ENCODE results near the gene ESRRA. TPM values are rescaled to one million over a fixed set of nuclear protein-coding genes. Genes with fewer than 3 reads are reported as not detected.

The ESRRA gene
- total and polyA plus RNA-seq, 2 of the 8 experiments (the other 6 are each of a cell fraction or from before 2014, with no cell fraction given) = 18.2 to 37.0 TPM

GRCh38 chr11:64284962-64285884, 20.1 kb upstream of the ESRRA start, which contains the start of gene GPR137 (continued):
- TF ChIP-seq RXRA (IDR thresholded peaks at IDR 0.05; ENCODE audit: insufficient read depth, low read depth, low read length) (no peak), POLR2A (IDR thresholded peaks at IDR 0.05; ENCODE audit: control extremely low read depth in 1 of 2, low read depth in 2 of 2, low read length in 2 of 2) (no peak), JUN (IDR thresholded peaks at IDR 0.05; ENCODE audit: low read depth, low read length) (no peak)
